PFSK-1 (cell line): ENCODE data around the gene GFRA4.

Experiments used
- FOXP2 ChIP-seq: optimal IDR thresholded peaks from 2 replicates; pipeline ENCODE3; 2011; ENCODE audit warnings: borderline replicate concordance, control low read depth, inconsistent platforms; ENCODE audit not compliant: insufficient read depth; ENCODE audit errors: extremely low read length, extremely low read depth
- POLR2AphosphoS5 ChIP-seq: IDR thresholded peaks from 2 replicates; pipeline ENCODE4 v1.6.1; 2012; ENCODE audit warnings: low read depth, mild to moderate bottlenecking, control low read depth, low read length, moderate library complexity
- SIN3A ChIP-seq: IDR thresholded peaks from 2 replicates; pipeline ENCODE4 v1.6.1; 2012; ENCODE audit warnings: mild to moderate bottlenecking, low read length, moderate library complexity, borderline replicate concordance; ENCODE audit not compliant: insufficient read depth
- TAF1 ChIP-seq: IDR thresholded peaks from 2 replicates; pipeline ENCODE4 v1.6.1; 2012; ENCODE audit warnings: low read length, control low read depth, borderline replicate concordance; ENCODE audit not compliant: insufficient read depth
- TF ChIP-seq, protein P1 (sequence below), 2 experiments: IDR thresholded peaks; 2 replicates each; pipeline versions ENCODE4 v1.6.1 to v1.8.0; 2011 to 2012; ENCODE audit warnings: low read depth in 2 of 2, low read length in 2 of 2, control low read depth in 1 of 2, inconsistent platforms in 1 of 2, mild to moderate bottlenecking in 1 of 2, moderate library complexity in 1 of 2; ENCODE audit not compliant: insufficient read depth in 1 of 2

GFRA4 gene

DNA sequence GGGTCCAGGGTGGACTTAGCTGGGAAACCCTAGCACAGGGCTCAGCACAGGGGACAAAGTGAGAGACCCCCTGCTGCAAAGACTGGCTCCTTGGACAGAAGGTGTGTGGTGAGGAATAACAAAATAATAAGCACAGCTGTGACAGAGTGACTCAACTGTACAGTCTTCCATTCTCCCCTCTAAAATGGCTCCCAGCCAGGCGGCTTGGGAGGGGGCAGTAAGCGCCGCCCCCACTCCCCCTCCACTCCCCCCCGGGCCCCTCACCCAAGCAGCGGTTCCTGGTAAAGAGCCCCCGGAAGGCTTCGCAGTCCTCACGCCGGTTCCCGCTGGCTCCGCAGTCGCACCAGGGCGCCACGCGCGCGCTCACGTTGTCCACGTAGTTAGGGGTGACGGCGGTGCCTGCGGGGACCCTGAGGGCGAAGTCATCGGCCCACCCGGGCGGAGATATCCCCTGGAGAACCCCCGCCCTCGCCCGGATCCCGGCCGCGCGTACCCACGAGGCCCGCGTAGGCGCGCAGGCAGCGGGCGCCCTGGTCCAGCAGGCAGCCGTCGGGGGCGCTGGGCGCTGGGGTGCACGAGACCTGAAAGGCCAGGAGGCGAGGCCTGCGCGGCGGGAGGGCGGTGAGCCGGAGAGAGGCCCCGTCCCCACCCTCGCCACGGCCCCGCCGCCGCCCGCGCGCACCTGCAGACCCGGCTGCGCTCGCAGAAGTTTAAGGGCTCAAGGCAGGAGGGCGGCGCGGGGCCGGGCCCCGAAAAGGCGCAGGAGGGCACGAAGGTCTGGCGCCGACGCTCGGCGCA lies 2.7 kb downstream of the GFRA4 start:
- TF ChIP-seq POLR2AphosphoS5 (no peak), FOXP2 (no peak), SIN3A (no peak), TAF1 (no peak)
- TF ChIP-seq, protein P1, sequence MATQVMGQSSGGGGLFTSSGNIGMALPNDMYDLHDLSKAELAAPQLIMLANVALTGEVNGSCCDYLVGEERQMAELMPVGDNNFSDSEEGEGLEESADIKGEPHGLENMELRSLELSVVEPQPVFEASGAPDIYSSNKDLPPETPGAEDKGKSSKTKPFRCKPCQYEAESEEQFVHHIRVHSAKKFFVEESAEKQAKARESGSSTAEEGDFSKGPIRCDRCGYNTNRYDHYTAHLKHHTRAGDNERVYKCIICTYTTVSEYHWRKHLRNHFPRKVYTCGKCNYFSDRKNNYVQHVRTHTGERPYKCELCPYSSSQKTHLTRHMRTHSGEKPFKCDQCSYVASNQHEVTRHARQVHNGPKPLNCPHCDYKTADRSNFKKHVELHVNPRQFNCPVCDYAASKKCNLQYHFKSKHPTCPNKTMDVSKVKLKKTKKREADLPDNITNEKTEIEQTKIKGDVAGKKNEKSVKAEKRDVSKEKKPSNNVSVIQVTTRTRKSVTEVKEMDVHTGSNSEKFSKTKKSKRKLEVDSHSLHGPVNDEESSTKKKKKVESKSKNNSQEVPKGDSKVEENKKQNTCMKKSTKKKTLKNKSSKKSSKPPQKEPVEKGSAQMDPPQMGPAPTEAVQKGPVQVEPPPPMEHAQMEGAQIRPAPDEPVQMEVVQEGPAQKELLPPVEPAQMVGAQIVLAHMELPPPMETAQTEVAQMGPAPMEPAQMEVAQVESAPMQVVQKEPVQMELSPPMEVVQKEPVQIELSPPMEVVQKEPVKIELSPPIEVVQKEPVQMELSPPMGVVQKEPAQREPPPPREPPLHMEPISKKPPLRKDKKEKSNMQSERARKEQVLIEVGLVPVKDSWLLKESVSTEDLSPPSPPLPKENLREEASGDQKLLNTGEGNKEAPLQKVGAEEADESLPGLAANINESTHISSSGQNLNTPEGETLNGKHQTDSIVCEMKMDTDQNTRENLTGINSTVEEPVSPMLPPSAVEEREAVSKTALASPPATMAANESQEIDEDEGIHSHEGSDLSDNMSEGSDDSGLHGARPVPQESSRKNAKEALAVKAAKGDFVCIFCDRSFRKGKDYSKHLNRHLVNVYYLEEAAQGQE (IDR thresholded peaks at IDR 0.05; ENCODE audit: insufficient read depth in 1 of 2, low read depth in 2 of 2, low read length in 2 of 2), result no peak

DNA sequence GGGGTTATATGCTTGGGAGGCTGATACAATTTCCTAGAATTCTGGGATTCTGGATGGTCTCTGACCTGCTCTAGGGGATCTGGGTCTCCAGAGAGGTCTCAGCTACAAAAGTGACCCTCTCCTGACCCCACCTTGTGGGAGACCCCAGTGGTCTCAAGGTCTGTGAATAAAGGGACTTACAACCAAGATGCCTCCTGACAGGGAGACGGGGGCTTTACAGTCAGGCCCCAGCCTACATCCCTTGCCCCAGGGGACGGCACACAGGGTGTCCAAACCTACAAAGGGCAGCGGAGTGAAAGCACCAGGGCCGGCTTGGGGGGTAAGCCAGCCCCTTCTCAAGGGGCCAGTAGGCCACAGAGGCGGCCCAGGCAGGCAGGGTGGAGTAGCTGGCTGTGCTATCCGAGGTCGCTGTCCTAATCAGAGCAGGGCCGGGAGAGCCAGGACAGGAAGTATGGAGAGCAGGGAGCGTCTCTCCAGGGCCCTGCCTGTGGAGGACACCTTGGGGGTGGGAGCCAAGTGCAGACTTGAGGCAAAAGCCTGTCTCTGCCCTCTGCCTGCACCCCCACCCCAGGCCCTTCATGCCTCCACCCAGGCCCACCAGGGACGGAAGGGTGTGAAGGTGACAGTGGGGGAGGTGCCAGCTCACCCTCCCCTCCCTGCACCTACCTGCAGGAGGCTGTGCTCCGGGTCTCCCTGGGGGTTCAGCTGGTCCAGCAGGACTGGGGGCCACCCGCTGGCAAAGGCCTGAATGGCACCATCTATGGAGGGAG lies 3.5 kb downstream of the GFRA4 start:
- TF ChIP-seq, protein P1 (IDR thresholded peaks at IDR 0.05; ENCODE audit: insufficient read depth in 1 of 2, low read depth in 2 of 2, low read length in 2 of 2), result no peak
- TF ChIP-seq POLR2AphosphoS5, result no peak

DNA sequence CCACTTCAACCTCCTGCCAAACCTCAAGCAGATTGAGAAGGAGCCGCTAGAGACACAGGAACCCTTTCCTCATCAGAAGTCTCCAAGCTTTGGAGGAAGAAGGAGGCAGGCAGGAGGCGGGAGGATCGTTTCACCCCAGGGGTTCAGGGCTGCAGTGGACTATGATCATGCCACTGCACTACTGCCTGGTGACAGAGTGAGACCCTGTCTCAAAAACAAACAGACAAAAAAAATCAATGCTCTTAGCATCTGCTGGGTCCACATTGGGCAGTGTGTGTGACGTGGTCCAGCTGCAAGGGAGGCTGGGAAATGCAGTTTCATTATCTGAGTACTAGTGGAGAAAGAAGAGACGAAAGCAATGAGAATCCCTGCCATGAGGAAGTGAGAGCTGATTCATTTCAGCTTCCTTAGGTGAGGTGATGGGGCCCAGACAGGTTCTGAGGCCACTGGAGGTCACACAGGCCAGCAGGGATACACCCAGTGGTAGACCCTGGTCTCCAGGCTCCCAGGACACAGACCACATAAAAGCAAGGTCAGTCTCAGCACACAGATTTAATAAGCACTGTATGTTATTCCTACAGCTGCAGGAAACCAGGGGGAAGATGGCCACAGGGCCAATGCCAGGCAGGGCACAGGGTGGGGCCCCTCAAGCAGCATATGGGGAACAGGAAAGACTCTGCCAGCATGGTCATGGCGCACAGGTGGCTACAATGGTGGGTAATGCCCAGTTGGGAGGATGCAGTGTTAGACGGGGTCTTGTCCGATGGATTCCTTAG lies 4.3 kb downstream of the GFRA4 start:
- TF ChIP-seq SIN3A (no peak), TAF1 (no peak), FOXP2 (no peak), POLR2AphosphoS5 (no peak)
- TF ChIP-seq, protein P1 (IDR thresholded peaks at IDR 0.05; ENCODE audit: insufficient read depth in 1 of 2, low read depth in 2 of 2, low read length in 2 of 2), result no peak

DNA sequence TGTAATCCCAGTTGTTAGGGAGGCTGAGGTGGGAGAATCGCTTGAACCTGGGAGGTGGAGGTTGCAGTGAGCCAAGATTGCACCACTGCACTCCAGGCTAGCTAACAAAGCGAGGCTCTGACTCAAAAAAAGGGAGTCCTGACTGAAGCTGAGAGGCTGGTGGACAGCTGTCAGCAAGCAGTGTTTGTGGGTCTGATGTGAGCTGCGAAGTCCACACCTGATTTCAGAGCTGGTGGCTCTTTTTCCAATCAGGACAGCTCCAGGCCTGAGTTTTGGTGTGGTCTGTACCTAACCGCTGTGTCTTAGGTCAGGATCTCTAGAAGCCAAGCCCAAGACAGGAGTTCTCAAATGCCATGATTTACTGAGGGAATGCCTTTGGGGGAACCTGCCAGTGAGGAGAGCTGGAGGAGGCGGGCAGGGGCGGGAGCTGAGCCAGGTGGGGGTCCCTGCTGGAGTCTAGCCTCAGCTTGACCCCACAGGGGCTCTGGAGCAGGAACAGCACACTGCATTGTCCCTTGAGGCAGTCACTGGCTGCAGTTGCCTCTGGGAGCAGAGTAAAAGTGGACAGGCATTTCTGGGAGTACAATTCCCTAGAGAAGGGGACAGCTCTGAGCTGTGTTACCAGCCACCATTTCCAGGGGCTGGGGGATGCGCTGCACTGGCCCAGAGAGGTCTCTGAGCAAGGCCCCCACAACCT lies 5.0 kb downstream of the GFRA4 start:
- TF ChIP-seq FOXP2, result no peak
- TF ChIP-seq, protein P1 (IDR thresholded peaks at IDR 0.05; ENCODE audit: insufficient read depth in 1 of 2, low read depth in 2 of 2, low read length in 2 of 2), result no peak
- no peak for TF ChIP-seq POLR2AphosphoS5
- no peak for TF ChIP-seq SIN3A
